HG02678 (cell line): ENCODE results near the gene MYO7A.

ENCODE experiments used
- ATAC-seq: cut with Tn5 transposase; IDR thresholded peaks from one replicate; pipeline ENCODE4 v1.9.1; 2021; ENCODE audit warnings: mild to moderate bottlenecking, moderate library complexity; ENCODE audit not compliant: unreplicated experiment

The MYO7A gene

GRCh38 chr11:77211594-77212251 is 83.7 kb downstream of the MYO7A start:
- no peak for ATAC-seq

GRCh38 chr11:77212314-77213007 is 84.4 kb downstream of the MYO7A start:
- ATAC-seq, result no peak

GRCh38 chr11:77213029-77213579 is 85.1 kb downstream of the MYO7A start:
- no peak for ATAC-seq

- no peak for ATAC-seq
These were observed 85.8 kb downstream of the MYO7A start for GRCh38 chr11:77213589-77214428.

- ATAC-seq, result no peak
These were observed 86.5 kb downstream of the MYO7A start for GRCh38 chr11:77214557-77214956.

- no peak for ATAC-seq
These were observed 87.1 kb downstream of the MYO7A start for GRCh38 chr11:77215106-77215505.

GRCh38 chr11:77217156-77217555 is 89.1 kb downstream of the MYO7A start:
- no peak for ATAC-seq

GRCh38 chr11:77223797-77224196 is 95.8 kb downstream of the MYO7A start:
- no peak for ATAC-seq

- ATAC-seq, result no peak
These were observed 103.0 kb downstream of the MYO7A start for GRCh38 chr11:77230878-77231605.

GRCh38 chr11:77231800-77232199 is 103.8 kb downstream of the MYO7A start:
- no peak for ATAC-seq

- ATAC-seq, result no peak
These were observed 104.2 kb downstream of the MYO7A start for GRCh38 chr11:77232242-77232641.

GRCh38 chr11:77233011-77233410 is 105.0 kb downstream of the MYO7A start:
- ATAC-seq, result no peak

GRCh38 chr11:77236901-77237300 is 108.9 kb downstream of the MYO7A start:
- ATAC-seq, result no peak

- ATAC-seq, result no peak
These were observed 116.4 kb downstream of the MYO7A start for GRCh38 chr11:77244277-77245027.

GRCh38 chr11:77249427-77249826 is 121.4 kb downstream of the MYO7A start:
- ATAC-seq, result no peak

- ATAC-seq, result no peak
These were observed 123.0 kb downstream of the MYO7A start for GRCh38 chr11:77250881-77251640.

GRCh38 chr11:77252555-77253270 is 124.7 kb downstream of the MYO7A start:
- ATAC-seq, result no peak

- ATAC-seq, result no peak
These were observed 125.6 kb downstream of the MYO7A start for GRCh38 chr11:77253690-77254089.

- no peak for ATAC-seq
These were observed 131.6 kb downstream of the MYO7A start for GRCh38 chr11:77259641-77260040.
